Peyer's patch (tissue), 4 donors: ENCODE data around the gene ZC3H10. TPM values are rescaled to one million over a fixed set of nuclear protein-coding genes. Genes with fewer than 3 reads are reported as not detected.

Experiments
- DNase-seq, 3 donors: peaks; one replicate each; pipeline ENCODE4 v3.0.0-alpha.2; 2017 to 2019
- H3K27ac ChIP-seq, 4 donors: fragments of 200-600 bp; sonication (generic); one replicate each; pipeline ENCODE4 v1.5.1; 2016 to 2019
- H3K27me3 ChIP-seq, 2 donors: fragments of 200-600 bp; sonication (generic); one replicate each; pipeline ENCODE4 v1.5.1; 2019
- H3K36me3 ChIP-seq, 3 donors: fragments of 200-600 bp; sonication (generic); one replicate each; pipeline ENCODE4 v1.5.1; 2016 to 2019
- H3K4me1 ChIP-seq, 4 donors: fragments of 200-600 bp; sonication (generic); one replicate each; pipeline ENCODE4 v1.5.1; 2016 to 2019
- H3K4me3 ChIP-seq, 4 donors: fragments of 200-600 bp; sonication (generic); 1 replicate in 3 of 4; 2 replicates in 1 of 4; pipeline ENCODE4 v1.5.1; 2016 to 2019; ENCODE audit warnings: mild to moderate bottlenecking in 1 of 4
- H3K9me3 ChIP-seq, 4 donors: fragments of 200-600 bp; sonication (generic); one replicate each; pipeline ENCODE4 v1.5.1; 2016 to 2019; ENCODE audit warnings: mild to moderate bottlenecking in 1 of 4
- POLR2A ChIP-seq, 2 donors: fragments of 450-650 bp; IDR thresholded peaks; one replicate each; pipeline ENCODE4 v1.5.1; 2017; ENCODE audit warnings: antibody characterized with exemption in 2 of 2, mild to moderate bottlenecking in 2 of 2, moderate library complexity in 2 of 2
- total RNA-seq, 4 donors: library from RNA; depleted of rRNA; stranded (reverse); fragments of >200 nt; gene quantifications; one replicate each; pipeline ENCODE4 v1.1.0, GENCODE V29; 2016
- TF ChIP-seq, protein P1 (sequence below), 6 experiments: fragments of 450-650 bp in 4 of 6; fragments of 200-600 bp in 2 of 6; sonication (generic) in 1 of 6; IDR thresholded peaks; one replicate each; pipeline ENCODE4 v1.5.1; 2017 to 2019; ENCODE audit warnings: antibody characterized with exemption in 6 of 6, mild to moderate bottlenecking in 3 of 6, moderate library complexity in 1 of 6

Gene ZC3H10
- total RNA-seq, 4 donors from 2014 or later = 2.0 to 5.5 (median 3.8) TPM

DNA sequence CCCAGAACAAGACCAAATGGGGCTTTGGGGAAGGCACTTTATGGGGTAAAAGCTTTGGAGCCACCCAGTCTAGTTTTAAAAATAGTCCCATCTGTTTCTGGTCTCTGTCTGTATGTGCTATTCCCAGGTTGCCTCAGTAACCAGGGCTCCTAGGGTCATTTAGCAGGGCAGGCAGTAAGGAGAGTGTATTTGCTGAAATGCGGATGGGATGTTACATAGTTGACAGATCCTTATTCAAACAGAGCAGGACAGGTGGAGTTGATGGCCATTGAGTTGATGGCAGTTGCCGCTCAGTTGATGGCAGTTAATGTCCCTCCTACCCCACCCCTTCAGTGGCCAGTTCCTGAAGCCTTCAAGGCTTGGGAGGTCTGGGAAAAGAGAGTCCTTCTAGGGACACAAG, 4.6 kb downstream of the ZC3H10 start:
- Histone ChIP-seq H3K36me3 (peaks cover 0 to 19% (median 0%) of the 10 kb centered on the region in 3 donors), H3K4me3 (no peak overlapping the region), H3K4me1 (peaks cover 5 to 42% (median 12%) of the 10 kb centered on the region in 4 donors), H3K27ac (no peak overlapping the region), H3K27me3 (no peaks in the 10 kb centered on the region), H3K9me3 (no peaks in the 10 kb centered on the region)
- TF ChIP-seq, protein P1, sequence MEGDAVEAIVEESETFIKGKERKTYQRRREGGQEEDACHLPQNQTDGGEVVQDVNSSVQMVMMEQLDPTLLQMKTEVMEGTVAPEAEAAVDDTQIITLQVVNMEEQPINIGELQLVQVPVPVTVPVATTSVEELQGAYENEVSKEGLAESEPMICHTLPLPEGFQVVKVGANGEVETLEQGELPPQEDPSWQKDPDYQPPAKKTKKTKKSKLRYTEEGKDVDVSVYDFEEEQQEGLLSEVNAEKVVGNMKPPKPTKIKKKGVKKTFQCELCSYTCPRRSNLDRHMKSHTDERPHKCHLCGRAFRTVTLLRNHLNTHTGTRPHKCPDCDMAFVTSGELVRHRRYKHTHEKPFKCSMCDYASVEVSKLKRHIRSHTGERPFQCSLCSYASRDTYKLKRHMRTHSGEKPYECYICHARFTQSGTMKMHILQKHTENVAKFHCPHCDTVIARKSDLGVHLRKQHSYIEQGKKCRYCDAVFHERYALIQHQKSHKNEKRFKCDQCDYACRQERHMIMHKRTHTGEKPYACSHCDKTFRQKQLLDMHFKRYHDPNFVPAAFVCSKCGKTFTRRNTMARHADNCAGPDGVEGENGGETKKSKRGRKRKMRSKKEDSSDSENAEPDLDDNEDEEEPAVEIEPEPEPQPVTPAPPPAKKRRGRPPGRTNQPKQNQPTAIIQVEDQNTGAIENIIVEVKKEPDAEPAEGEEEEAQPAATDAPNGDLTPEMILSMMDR (IDR thresholded peaks at IDR 0.05) = no peak
- TF ChIP-seq POLR2A (IDR thresholded peaks at IDR 0.05) = no peak
- DNase-seq = no peak

DNA sequence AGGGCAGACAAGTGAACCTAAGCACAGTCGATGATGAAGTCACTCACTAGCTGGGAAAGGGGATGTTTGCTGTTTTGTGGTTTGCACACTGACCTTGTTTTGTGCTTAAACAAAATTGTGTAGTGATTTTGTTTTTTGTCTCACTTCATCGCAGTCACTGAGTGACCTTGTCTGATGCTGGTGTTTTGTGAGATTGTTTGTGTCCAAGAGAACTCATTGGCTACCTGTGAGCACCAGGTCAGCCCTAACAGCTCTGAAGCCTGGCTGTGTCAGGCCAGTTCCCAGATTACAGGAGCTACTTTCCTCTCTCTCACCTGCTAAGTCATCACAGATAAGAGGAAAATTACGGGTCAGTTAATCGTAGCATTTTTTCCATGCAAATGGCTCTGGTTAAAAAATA, 6.1 kb downstream of the ZC3H10 start:
- Histone ChIP-seq H3K27ac (peak overlapping the region in 1 of 4 donors; percentile 2), H3K27me3 (no peaks in the 10 kb centered on the region), H3K9me3 (no peaks in the 10 kb centered on the region), H3K4me1 (peaks cover 1 to 36% (median 11%) of the 10 kb centered on the region in 4 donors), H3K36me3 (peaks cover 0 to 19% (median 0%) of the 10 kb centered on the region in 3 donors), H3K4me3 (no peak overlapping the region)
- DNase-seq = no peak
- TF ChIP-seq, protein P1 (IDR thresholded peaks at IDR 0.05) = no peak
- TF ChIP-seq POLR2A (IDR thresholded peaks at IDR 0.05) = no peak

DNA sequence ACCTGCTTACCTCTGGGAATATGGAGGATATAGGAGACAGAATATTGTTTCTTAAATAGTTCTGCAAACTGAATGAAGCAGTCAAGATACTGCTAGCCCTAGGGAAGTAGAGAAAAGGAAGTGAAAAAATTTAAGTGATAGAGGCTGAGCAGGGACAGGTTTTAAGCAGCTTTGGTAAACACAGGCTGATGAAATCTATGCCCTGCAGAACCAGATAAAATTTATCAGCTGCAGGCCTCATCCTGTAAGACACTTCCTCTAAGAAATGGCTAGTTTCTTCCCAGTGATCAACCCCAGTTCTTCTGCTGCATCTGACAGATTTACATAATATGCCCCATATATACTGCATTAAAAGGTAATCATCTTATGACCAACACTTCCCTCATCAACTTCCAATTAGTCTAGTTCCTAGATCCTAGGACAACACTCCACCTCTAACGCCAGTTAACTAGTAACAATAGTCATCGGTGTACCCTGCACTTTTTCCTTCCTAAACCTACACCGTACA, 8.7 kb downstream of the ZC3H10 start:
- TF ChIP-seq, protein P1 (IDR thresholded peaks at IDR 0.05) = no peak
- no peak for TF ChIP-seq POLR2A (IDR thresholded peaks at IDR 0.05)
- Histone ChIP-seq H3K4me1 (peaks cover 4 to 35% (median 17%) of the 10 kb centered on the region in 4 donors), H3K4me3 (no peak overlapping the region), H3K36me3 (peaks cover 0 to 12% (median 0%) of the 10 kb centered on the region in 3 donors), H3K9me3 (no peaks in the 10 kb centered on the region), H3K27ac (peak overlapping the region; percentile 52 to 96 (median 80)), H3K27me3 (no peaks in the 10 kb centered on the region)
- DNase-seq = no peak

GRCh38 chr12:56127485-56127887, 9.4 kb downstream of the ZC3H10 start:
- Histone ChIP-seq H3K4me1 (peaks cover 4 to 35% (median 17%) of the 10 kb centered on the region in 4 donors), H3K36me3 (peaks cover 0 to 15% (median 0%) of the 10 kb centered on the region in 3 donors), H3K4me3 (peak overlapping the region in 3 of 4 donors; percentile 82 to 93 (median 88)), H3K9me3 (no peaks in the 10 kb centered on the region), H3K27ac (peak overlapping the region; percentile 52 to 96 (median 80)), H3K27me3 (no peaks in the 10 kb centered on the region)
- no peak for DNase-seq
- TF ChIP-seq, protein P1 (IDR thresholded peaks at IDR 0.05) = peak in 1 of 6 experiments; percentile 9
- TF ChIP-seq POLR2A (IDR thresholded peaks at IDR 0.05) = no peak

- DNase-seq = peak; percentile 96 to 100 (median 99)
- peaks cover 4 to 35% (median 17%) of the 10 kb centered on the region in 4 donors for H3K4me1 ChIP-seq
- H3K9me3 ChIP-seq = no peaks in the 10 kb centered on the region
- H3K27ac ChIP-seq = peak within 1 kb of the TSS; percentile 89 to 96 (median 91)
- H3K27me3 ChIP-seq = no peaks in the 10 kb centered on the region
- peak within 1 kb of the TSS; percentile 79 to 93 (median 85) for H3K4me3 ChIP-seq
- H3K36me3 ChIP-seq = peaks cover 0 to 21% (median 0%) of the 10 kb centered on the region in 3 donors
- TF ChIP-seq, protein P1 (IDR thresholded peaks at IDR 0.05) = no peak
- TF ChIP-seq POLR2A (IDR thresholded peaks at IDR 0.05) = peak; percentile 59 to 90
These were observed 10.0 kb downstream of the ZC3H10 start, which contains the start of gene ESYT1 for GRCh38 chr12:56127888-56128669. Gene ESYT1 (plus strand): TSS chr12:56128267. CDS start chr12:56128320, 53 bp downstream.
